ENCODE data around the gene WEE1. TPM values are rescaled to one million over a fixed set of nuclear protein-coding genes. Genes with fewer than 3 reads are reported as not detected.
"Not testable (repeated sequence)": the region's sequence is repeated elsewhere in the genome, so short reads cannot be mapped to it uniquely, and the experiment has no call there.

Gene WEE1
- total RNA-seq: 95.1 TPM
- long read RNA-seq, full-length matches to known transcripts: 86 of 170 reads
- long read RNA-seq, partial matches to known transcripts: 71 of 170 reads
- long read RNA-seq, other reads (novel, unspliced or antisense): 13 of 170 reads

DNA sequence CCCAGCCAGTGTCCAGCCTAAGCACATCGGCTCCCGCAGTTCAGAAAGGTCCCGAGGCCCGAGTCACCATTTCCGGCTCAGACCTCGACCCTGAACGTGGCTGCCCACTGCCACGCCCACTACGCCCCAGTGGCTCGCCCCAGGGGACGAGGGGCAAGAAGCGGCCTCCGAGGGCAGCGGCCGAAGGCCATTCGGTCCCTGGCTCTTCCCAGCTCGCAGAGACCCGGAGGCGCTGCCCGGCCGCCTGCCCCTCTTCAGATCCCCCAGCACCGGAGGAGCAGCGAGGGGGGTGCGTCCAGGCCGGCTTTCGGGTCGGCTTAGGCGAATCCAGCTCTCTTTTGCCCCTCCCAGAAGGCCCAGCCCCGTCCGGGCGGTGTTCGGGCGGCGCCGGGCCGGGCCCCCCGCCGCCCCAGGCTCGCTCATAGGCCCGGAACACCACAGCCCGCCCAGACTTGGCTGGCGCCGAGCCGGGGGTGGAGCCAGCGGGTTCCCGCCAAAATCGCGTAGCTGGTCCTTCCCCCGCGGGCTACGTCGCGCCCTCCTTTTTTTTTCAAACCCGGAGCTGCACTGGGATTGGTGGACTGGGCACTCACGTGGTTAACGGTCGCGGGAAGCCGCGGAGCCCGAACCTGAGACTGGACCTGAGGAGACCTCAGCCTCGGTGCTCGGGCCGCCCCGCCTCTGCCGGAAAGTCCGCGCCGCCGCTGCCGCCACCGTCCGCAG lies at the start of gene WEE1:
Gene WEE1, plus strand, starts transcription at position 619 of the 723 bp plus-strand sequence. CDS start 264 bp downstream, outside the sequence.
- intact Hi-C loops (cut with DNase I): loop anchor here (5.0 to 10.0 kb wide), 2 partner anchors 89 to 722 kb away; partner anchors contain the start of genes SBF2 and SWAP70

DNA sequence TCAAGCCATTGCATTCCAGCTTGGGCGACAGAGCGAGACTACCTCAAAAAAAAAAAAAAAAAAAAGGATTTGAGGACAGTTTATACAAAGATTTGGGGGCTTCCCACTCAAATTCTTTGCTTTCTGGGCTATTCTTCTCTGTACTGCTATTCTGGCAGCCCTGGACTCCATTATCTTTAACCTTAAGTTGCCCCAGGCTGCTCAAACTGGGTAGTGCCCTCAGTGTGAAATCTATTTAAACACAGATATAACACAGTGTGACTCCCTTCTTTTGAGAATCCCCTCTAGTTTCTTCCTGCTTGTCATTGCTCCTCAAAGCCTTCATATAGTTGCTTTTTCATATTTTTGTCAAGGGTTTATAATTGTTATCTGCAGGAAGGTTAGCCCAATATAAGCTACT lies 49.5 kb upstream of the WEE1 start:
- no peak for DNase-seq (ENCODE audit: low spot score)
- intact Hi-C loops (cut with DNase I): no loop called here

More for the DNA sequence above, at the start of gene WEE1:
- peak; percentile 99 for DNase-seq (ENCODE audit: low spot score)

DNA sequence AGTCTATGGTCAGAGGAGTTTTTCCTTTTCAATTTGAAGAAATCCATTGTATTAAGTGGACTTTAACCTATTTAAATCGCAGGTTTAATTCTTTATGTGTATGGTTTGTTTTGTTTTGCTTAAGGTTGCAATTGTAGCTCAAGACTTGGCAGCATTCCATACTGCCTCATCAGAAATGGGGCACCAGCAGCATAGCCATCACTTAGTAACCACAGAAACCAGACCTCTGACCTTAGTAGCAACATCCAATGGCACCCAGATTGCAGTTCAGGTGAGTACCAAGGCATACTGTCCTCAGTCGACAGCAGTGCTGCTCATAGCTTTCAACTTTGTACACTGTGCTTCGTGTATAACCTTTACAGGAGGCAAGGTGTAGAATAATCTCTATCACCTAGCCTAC lies 48.4 kb upstream of the WEE1 start:
- no peak for DNase-seq (ENCODE audit: low spot score)
- intact Hi-C loops (cut with DNase I): no loop called here

DNA sequence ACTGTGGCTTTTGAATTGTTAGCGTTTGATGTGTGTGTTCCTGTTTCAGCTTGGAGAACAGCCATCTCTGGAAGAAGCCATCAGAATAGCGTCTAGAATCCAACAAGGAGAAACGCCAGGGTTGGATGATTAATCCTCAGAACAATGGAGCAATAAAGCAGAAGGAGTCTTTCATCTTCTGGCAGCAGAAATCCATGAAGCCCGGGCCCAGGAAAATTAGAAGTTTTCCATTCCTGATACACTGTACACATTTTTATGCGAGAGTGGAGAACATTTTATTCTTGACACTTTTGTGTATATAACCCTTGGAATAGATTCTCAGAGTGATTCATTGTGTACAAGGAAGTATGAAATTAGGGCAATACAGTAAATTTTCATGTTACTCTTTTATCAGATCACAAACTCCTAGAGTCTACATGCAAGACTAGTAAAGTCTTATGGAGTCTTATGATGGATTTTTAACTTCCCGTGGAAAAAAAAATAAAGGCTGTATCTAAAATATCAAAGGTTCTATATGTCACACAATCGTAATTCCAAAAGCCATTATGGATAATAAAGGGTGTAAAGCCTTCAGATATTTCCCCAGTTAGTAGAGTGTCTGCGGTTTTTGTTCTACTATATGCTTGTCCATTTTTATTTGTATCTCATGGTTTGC lies 45.9 kb upstream of the WEE1 start:
- no peak for DNase-seq (ENCODE audit: low spot score)
- intact Hi-C loops (cut with DNase I): no loop called here

DNA sequence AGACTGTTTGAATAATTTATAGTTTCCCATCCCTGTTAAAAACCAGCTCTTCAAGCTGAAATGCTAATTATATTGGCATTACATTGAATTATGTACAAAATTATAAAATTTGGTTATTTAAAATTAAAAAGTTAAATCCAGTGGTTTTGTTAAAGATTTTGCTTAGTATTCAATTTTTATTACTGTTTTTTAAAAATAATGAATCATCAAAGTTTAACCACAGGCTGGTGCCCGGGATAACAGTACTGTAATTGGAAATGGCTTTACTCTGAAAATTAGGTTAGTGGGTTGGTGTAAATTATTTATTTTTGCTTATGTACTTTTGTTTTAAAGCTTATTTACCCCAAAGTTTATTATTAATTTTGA lies 45.4 kb upstream of the WEE1 start:
- intact Hi-C loops (cut with DNase I): no loop called here
- no peak for DNase-seq (ENCODE audit: low spot score)

DNA sequence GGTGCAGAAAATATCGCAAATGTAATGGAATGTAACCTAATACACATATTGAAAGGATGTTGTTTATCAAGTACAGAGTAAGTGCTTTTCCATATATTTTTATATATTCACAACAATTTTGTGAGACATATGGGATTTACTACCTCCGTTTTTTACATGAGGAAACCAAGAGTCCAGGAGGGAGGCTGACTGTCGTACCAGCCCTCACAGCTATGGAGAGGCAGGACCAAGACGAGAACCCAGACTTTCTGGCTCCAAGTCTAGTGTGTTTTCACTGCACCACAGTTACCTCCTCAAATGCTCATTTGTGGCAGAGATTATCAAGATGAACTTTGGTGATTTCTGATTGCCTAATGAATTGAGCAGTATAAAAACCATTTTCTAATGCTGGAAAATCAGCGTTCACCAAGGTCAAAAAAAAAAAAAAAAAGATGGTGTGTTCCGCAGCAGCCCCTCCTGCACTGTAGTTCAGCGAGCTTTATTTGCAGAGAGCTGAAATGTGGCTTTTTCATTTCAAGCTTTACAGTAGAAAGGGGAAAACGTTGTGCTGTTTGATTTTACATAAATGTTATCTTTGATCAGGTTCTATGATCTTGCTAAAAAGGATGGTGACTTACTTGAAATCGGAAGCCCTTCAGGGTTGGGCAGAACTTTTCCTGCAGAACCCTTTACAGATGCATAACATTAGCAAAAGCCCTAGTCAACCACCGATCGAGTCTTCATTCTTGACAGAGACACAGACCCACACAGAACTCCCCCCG lies 44.7 kb upstream of the WEE1 start:
- intact Hi-C loops (cut with DNase I): no loop called here
- DNase-seq (ENCODE audit: low spot score): no peak

DNA sequence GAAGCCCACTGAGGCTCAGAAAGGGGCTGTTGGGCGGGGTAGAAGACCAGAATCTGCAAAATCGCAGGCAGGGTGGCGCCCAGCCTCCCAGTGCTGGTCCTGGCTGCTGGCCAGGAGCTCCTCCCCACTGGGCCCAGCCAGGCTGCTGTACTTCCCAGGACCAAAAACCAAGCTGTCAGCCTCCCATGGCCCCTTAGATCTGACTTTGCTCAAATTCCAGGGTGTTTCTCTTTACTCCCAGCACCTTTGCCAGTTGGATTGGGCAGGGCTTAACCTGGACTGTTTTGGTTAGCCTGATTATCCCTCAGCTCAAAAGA lies 44.2 kb upstream of the WEE1 start:
- no peak for DNase-seq (ENCODE audit: low spot score)
- intact Hi-C loops (cut with DNase I): no loop called here

DNA sequence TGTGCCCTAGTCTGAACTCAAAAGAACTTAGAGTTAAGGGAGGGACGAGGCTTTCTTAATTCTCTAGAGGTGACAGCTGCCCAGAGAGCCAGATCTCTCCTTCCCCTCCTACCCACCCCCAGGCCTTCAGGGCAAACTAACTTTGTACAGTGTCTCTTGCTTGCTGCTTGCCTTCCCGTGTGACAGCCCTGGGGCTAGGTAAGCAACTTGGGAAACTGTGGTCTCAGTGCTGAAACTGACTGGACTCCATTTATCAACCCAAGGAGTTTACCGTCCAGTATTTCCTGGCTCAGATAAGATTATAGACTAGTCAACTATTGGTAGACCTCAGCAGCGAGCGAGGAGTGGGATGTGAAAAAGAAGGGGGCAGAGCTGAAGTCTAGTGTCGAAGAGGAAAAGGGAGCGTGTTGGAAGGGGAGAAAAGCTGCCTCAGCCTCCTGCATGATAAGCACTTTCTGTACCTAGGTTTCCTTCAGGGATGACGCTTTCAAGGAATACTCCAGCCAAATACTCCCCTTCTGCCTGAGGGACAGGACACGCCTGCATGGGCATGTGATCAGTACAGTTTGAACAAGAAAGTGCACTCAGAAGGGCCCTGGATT lies 43.3 kb upstream of the WEE1 start:
- no peak for DNase-seq (ENCODE audit: low spot score)
- intact Hi-C loops (cut with DNase I): loop anchor here (5.0 to 10.0 kb wide), 2 partner anchors 82 to 225 kb away; no protein-coding TSS in a partner anchor

DNA sequence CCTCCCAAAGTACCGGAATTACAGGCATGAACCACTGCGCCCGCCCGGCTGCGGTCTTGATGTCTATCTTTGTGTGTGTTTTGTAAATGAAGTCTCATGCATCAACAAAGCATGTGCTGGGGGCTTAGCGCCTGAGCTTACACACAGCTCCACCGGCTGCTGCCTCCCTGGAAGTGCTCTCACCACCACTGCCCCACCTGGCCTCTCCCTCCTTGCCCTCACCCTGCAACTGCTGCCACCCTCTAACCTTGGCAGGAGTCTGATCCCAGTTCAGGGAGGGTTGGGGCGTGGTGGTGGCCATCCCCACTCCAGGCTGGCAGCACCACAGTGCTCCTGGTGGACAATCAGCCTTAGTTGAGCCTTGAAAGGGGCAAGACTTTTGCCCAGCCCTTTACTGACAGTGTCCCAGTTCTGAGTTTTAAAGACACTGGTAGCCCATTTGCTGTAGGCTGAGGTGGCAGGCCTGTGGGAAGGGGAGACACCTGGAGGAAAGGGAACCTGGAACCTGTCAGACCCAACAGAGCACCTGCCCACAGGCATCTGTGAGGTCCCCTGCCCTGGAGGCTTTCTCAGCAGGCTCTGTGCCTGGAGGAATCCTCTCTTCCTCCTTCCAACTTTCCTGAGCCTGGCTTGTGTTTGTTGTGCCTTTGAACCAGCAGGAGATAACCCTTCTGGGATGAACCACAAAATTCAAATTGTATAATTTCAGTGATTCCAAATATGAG lies 42.4 kb upstream of the WEE1 start:
- intact Hi-C loops (cut with DNase I): loop anchor here (5.0 to 10.0 kb wide), 2 partner anchors 81 to 224 kb away; no protein-coding TSS in a partner anchor
- DNase-seq (ENCODE audit: low spot score): no peak

DNA sequence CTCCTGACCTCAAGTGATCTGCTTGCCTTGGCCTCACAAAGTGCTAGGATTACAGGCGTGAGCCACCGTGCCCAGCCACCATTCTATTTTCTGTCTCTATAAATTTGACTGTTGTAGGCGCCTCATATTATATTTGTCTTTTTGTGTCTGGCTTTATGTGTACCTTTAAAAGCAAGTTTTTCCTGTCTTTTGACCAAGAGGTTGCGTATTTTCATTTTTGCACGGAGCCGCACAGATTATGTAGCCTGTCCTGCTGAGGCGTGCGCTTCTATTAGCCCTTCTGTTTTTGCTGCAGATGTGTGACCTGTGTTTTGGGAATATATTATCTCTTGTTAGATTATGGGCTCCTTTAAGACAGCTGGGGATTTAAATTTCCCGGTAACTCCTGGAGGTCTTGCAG lies 40.4 kb upstream of the WEE1 start:
- intact Hi-C loops (cut with DNase I): loop anchor here (5.0 to 10.0 kb wide), 2 partner anchors 79 to 222 kb away; no protein-coding TSS in a partner anchor
- DNase-seq (ENCODE audit: low spot score): no peak

DNA sequence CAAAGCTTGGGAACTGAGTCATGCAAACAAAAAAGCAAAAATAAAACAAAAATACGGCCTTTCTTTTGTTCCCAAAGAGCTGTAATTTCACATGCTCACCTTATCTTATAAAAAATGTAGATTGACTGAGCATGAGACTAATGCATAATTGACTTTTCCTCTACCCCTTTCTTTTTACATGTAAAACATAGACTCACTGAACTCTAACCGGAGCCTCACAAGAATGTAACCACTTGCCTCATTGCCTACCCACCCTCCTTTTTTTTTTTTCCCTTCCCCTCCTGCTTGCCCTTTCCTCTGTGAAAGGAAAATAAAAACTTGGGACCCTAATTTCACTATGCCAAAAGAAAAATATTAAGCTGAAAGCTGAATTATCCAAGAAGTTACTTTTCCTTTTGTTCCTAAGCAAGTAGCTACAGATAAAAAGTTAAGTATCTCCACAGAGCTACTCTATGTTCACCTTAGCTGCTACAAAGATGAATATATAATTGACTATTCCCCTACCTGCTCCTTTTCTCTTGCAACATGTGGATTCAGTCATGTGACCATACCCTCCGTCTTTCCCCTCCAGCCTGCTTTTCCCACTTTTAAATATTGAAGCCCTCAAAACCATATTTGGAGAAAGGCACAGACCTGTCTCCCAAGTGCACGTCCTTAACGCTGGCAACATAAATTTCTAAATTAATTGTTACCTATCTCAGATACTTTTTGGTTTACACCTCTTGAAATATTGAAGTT lies 39.6 kb upstream of the WEE1 start:
- DNase-seq (ENCODE audit: low spot score): no peak
- intact Hi-C loops (cut with DNase I): loop anchor here (5.0 to 10.0 kb wide), 2 partner anchors 78 to 221 kb away; no protein-coding TSS in a partner anchor

DNA sequence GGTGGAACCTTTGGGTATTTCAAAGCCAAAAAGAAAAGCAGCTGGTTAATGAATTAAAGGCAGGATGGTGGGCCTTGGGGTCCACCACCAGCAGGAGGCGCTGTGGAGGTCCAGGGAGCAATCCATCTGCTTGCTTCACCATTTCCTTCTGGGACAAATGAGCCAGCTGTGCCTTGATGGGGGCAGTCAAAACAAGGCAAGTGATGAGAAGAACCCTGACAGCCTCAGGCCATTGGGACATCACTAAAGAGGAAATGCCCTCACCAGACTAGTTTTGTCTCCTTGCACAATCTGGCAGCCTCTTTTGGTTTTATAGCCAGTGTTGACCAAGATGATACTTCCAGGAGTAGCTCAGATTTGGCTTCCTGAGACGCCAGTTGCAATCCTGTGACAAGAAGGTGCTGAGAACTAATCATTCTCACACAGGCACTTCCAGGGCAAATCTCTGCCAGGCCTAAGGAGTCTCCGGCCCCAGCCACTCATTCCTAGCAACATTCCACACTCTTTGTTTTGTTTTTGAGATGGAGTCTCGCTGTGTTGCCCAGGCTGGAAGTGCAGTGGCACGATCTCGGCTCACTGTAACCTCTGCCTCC lies 38.2 kb upstream of the WEE1 start:
- intact Hi-C loops (cut with DNase I): loop anchor here (10.0 kb wide), 1 partner anchor 220 kb away; no protein-coding TSS in a partner anchor
- peak; percentile 80 for DNase-seq (ENCODE audit: low spot score)

DNA sequence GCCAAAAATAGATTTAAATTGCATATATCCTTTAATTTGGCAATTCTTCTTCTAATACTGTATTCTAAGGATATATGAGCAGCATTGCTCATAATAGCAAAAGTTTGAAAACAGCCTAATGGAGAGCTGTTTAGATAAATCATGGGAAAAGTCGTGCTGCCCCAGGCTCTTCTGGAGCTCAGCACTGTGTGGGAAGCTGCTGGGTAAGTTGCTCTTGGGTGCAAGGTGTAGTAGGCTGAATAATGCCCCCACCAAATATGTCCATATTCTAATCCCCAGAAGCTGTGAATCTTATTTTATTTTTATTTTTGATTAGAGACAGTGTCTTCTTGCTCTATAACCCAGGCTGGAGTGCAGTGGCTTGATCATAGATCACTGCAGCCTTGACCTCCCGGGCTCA lies 34.9 kb upstream of the WEE1 start:
- intact Hi-C loops (cut with DNase I): loop anchor here (10.0 kb wide), 1 partner anchor 216 kb away; no protein-coding TSS in a partner anchor
- no peak for DNase-seq (ENCODE audit: low spot score)

DNA sequence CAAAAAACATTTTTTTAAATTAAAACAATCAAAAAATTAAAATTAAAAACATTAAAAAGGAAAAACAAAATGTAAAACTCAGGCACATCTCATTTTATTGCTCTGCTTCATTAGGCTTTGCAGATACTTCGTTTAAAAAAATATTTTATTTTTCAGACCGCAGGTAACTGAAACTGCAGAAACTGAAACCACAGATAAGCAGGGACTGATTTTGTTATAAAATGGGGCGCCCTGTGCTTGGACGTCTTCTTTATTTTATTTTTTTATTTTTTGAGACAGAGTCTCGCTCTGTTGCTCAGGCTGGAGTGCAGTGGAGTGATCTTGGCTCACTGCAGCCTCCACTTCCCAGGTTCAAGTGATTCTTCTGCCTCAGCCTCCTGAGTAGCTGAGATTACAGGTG lies 24.3 kb upstream of the WEE1 start:
- intact Hi-C loops (cut with DNase I); DNase-seq (ENCODE audit: low spot score): not testable (repeated sequence)

DNA sequence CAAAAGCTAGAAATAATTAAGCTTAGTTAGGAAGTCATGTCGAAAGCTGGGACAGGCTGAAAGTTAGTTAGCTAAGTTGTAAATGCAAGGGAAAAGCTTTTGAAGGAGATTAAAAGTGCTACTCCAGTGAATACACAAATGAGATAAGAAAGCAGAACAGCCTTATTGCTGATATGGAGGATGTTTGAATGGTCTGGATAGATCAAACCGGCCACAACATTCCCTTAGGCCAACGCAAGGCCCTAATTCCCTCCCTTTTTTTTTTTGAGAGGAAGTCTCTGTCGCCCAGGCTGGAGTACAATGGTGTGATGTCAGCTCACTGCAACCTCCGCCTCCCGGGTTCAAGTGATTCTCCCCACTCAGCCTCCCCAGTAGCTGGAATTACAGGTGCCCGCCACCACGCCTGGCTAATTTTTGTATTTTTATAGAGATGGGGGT lies 23.3 kb upstream of the WEE1 start:
- no peak for DNase-seq (ENCODE audit: low spot score)
- intact Hi-C loops (cut with DNase I): no loop called here

DNA sequence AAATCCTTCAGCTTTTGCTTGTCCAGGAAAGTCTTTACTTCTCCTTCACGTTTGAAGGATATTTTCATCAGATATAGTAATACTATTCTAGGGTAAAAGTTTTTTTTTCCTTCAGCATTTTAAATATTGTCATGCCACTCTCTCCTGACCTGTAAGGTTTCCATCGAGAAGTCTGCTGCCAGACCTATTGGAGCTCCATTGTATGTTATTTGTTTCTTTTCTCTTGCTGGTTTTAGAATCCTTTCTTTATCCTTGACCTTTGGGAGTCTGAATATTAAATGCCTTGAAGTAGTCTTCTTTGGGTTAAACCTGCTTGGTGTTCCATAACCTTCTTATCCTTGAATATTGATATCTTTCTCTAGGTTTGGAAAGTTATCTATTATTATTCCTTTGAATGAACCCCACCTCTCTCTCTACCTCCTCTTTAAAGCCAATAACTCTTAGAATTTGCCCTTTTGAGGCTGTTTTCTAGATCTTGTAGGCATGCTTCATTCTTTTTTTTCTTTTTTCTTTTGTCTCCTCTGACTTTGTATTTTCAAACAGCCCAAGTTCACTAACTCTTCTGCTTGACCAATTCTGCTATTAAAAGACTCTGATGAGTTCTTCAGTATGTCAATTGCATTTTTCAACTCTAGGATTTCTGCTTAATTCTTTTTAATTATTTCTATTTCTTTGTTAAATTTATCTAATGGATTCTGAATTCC lies 12.0 kb upstream of the WEE1 start:
- intact Hi-C loops (cut with DNase I): no loop called here
- no peak for DNase-seq (ENCODE audit: low spot score)

DNA sequence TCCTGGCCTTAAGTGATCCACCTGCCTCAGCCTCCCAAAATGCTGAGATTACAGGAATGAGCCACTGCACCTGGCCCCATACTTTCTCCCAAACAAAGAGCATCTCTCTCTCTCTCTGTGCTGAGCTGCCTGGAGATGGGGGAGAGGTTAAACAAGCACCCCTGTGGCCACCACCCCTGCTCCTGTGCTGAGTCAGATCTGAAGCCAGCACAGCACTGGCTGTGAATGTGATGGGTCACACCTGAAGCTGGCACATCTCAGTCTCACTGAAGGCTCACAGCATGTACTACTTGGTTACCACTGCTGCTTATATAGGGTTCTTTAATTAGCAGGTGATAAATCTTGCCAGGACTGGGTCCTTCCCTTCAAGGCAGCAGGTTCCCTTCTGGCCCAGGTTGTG lies 10.8 kb upstream of the WEE1 start:
- no peak for DNase-seq (ENCODE audit: low spot score)
- intact Hi-C loops (cut with DNase I): no loop called here
